ENCODE data around the gene UGT1A10.

UGT1A10 gene

DNA sequence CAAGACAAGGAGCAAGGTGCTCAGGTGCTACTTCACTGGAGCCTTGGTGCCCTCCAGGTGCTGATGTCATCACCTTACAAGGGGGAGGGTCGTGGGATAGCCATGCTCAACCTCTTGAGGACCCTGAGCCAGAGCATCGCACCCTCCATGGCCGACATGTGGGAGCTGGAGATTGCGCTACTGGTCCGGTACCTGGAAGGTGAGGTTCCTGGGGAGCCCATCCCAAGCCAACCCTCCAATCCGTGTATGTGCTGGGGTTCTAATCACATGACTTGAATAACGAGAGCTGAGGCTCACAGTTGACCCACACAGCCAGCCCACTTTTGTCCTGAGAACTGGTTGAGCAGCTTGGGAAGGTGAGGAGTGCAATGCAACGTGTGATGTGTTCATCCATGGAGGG lies 167.7 kb downstream of the UGT1A10 start:
- DNase-seq (ENCODE audit: low read depth in 3 of 3) = no peak

DNA sequence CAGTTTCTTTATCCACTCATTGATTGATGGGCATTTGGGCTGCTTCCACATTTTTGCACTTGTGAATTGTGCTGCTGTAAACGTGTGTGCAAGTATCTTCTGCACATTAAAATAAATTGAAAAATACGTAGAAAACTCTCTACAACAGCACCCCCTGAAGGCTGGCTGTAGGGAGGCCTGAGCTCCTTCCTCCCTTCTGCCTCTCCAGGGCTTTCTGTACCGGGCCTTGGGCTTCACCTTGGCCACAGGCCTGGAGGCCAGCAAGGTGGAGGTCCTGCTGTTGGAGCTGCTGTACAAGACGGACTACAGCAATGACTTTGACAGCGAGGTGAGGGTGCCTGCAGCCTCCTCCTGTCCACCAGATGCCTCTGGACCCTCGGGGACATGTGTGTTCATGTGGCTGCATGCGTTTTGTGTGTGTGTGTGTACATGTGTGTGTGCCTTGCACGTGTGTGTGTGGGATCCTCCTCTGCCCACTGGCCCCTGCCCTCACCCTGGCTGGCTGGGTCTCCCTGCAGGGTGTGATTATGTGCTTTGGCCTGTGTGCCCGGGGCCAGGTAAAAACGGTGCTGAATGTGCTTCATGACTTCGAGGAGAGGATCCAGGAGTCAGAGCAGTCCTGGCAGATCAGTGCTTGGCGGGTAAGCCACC lies 171.1 kb downstream of the UGT1A10 start:
- no peak for DNase-seq (ENCODE audit: low read depth in 3 of 3)

DNA sequence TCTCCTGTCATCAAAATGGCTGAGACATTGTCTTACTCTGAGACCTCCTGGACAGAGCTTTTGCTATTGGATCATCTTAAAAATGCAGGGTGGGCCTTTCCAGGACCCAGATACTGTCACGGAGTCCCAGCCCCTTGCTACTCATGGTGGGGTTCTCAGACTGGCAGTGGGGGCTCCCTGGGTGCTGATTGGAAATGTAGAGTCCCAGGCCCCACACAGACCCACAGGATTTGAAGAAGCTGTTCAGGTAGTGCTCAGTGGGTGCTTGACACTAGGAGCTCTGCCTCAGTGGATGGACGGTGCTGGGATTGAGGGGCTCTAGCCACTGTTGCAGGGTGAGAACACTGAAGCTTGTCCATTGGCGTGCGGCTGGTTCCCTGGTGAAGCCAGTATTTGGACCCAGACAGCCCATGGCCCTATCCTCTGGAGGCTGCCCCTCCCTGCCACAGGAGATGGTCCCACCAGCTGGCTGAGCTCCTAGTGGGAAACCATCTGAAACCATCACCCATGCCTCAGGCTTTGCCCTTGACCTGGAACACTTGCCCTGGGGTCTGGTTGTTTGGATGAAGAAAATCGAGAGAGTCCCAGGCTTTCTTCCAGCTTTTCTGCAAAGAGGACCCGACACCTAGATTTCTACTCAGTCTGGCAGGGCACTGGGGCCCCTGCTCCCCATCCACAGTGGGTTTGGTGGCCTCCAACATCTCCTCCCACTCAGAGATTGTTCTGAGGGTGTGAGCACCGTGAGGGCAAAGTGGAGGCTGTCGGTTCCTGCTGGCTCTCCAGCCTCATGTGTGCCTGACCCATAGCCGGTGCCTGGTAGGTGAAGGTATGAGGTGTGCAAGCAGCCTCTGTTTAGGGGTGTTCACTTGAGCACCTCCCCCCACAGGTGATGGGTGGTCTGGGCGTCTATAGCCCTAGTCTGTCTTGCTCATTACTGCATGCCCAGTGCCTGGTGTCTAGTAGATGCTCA lies 172.0 kb downstream of the UGT1A10 start:
- DNase-seq (ENCODE audit: low read depth in 3 of 3) = no peak

DNA sequence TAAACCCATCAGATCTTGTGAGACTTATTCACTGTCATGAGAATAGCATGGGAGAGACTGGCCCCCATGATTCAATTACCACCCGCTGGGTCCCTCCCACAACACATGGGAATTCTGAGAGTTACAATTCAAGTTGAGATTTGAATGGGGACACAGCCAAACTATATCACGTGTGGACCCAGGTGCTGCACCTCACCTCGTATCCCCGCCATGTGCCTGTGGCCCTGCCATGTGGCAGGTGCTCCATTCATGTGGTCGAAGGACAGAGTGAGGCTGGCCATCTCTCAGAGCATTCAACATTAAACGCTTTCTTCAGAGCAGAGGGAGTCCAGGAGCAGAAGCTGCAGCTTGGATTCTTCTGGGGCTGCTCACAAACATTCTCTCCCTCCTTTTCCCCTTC lies 174.1 kb downstream of the UGT1A10 start:
- DNase-seq (ENCODE audit: low read depth in 3 of 3) = no peak

DNA sequence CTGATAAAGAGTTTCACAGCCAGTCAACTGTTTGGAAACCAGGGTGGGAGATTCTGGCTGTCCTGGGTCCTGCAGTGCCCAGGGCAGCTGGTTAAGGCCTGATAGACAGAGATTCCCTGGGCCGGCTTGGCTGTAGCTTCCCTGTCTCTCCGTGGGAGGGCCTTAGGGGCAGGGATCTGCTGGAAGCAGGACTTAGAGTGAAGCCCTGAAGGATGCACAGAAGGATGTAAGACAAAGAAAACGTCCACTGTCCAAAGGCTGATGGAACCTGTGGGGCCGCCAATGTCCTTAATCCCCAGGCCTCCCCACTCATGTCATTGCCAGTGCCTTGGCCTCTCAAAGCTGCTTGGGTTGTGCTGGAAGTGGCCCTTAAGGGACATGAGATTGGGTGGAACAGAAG lies 174.8 kb downstream of the UGT1A10 start:
- no peak for DNase-seq (ENCODE audit: low read depth in 3 of 3)

DNA sequence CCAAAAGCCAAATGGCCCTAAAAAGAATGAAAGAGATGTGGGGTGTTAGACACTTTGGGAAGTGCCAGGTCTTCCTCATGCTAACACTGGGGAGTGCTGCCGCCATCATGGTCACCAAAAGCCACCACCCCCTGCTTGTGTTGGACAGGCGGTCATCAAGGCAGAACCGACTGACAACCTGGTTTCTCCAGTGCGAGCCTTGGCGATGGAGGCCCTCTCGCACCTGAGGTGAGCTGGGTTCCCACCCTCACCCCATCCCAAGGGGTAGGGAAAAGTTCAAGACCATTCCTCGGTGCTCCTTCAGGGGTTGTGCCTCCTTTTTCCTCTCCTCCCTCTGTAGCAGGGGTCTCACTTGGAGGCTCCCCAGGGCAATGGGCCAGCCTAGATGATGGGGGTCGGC lies 175.5 kb downstream of the UGT1A10 start:
- DNase-seq (ENCODE audit: low read depth in 3 of 3) = no peak

DNA sequence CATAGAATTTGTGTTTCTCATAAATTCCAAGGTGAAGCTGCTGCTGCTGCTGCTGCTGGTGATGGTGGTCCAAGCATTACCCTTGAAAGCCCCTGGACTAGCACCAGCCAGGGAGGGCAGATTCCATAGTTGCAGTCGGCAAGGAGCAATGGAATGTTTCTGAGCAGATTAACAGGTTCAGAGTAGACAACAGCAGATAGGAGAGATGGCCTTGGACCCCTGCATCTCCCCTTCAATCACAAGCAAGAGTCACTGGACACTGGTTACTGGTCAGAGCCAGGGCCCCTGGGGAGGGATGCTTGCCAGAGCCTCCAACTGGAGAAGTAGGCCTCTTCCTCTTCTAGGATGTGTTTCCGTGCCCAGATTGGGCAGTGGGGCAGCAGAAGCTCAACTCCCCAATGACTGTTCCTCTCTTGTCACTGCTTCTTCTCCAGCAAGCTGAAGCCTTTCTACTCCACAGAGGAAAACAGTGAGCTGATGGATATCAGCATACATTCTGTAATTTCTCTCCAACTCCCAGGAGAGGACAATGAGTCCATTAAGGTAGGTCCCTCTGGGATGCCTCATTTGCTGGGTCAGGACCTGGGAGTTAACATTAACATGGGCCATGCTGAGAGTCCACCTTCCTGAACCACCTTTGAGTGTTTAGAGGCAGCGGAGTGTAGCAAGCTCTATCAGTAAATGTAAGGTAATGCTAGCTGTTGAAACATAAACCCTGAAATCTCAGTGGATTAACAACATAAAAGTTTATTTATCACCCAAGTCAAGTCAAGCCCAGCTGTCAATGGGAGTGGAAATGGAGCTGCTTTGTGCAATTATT lies 177.2 kb downstream of the UGT1A10 start:
- DNase-seq (ENCODE audit: low read depth in 3 of 3) = no peak

DNA sequence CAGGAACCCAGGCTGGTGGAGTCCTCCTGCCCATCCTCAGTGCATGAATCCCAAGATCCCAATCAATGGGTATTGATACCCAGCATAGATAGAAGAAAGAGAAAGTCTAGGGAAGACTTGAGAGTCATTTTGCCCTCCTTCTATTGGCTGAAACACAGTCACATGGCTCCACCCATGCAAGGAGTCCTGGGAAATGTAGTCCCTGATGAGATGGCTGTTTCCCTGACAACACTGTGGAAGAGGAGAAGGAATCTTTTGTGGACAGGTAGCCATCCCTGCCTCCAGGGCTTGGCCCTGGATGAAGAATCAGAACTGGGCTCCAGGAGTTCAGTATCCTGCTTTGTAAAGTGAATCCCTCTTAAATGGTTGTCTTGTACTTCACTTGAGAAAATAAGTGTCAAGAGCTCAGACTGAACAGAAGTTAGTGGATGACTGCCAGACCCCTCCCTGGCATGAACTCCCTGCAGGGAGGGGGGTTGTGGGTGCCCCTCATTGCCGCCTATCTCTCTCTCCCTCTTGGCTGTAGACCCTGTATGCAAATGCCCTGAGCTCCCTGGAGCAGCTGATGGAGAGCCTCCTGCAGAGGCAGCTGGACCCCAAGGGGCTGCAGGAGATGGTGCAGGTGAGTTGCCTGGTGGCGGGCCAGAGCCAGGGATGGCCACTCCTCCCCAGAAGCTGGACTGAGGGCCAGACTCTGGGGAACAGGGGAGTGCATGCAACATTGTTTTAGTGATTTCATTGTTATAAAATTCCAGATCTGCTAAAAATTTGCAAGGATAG lies 178.0 kb downstream of the UGT1A10 start:
- DNase-seq (ENCODE audit: low read depth in 3 of 3) = no peak

DNA sequence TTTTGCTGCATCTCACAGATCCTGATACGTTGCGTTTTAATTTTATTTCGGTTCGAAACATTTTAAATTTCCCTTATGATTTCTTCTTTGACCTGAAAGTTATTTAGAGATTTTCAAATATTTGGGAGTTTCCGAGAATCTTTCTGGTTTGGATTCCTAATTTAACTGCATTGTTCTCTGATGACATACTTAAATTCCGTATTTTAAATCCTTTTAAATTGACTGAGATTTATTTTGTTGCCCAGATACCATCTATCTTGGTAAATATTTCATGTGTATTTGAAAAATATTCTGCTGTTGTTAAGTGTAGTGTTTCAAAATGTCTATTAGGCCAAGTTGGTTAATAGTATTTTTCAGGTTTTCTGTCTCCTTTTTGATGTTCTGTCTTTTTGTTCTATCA lies 179.6 kb downstream of the UGT1A10 start:
- no peak for DNase-seq (ENCODE audit: low read depth in 3 of 3)

DNA sequence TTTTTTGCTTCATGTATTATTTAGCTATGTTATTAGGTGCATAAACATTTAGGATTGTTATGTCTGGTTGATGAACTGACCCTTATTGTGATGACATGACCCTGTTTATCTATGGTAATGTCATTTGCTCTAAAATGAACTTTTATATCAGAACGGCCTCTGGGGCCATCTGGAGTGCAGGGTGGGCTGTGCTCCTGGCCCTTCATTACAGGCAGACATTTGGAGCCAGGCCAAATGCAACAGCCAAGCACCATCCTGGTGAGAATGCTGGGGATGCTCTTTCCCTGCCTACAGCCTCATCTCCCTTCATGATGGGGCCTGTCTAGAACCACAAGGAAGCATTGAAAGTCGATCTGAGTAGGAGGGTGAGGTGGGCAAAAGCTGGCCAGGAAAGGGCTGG lies 180.1 kb downstream of the UGT1A10 start:
- no peak for DNase-seq (ENCODE audit: low read depth in 3 of 3)

DNA sequence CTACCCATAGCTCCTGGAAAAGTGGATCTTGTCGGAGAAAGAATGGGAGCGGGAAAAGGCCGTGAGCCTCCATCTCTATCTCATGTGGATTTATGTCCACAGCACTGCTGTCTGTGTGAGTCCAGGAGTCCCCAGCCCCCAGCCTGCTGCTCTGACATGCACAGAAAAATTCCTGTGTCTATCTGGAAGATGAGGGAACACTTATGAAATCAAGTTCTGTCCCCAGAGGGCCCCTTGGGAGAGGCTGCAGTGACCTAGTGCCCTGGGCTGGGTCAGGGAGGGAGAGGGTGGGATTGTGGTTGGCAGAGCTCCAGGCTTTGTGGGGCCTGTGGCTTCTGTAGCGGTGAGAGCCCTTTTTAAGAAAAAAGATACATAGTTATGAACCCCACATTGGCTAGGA lies 180.5 kb downstream of the UGT1A10 start:
- no peak for DNase-seq (ENCODE audit: low read depth in 3 of 3)

DNA sequence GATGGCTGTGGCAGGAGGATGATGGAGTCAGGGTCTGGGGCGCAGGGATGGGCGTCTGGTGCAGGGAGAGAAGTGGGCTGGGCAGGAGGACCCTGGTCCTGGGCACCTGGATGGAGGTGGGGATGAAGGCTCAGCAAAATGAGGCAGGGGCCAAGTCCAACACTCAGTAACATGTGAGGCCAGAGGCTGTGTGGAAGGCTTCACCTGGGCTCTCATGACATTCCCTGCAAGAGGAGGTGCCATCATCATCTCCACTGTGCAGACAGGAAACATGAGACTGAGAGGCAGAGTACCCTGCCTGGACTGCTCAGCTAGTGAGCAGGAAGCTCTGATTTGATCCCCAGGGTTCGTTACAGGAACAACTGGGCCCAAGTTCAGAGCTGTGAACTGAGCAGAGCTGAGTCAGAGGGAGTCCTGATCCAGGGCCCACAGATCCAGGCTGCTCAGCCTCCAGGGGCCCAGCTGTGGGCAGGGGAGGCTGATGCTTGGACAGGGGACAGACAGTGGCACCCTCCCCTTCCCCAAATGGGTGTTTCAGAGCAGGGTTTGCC lies 181.2 kb downstream of the UGT1A10 start:
- no peak for DNase-seq (ENCODE audit: low read depth in 3 of 3)

DNA sequence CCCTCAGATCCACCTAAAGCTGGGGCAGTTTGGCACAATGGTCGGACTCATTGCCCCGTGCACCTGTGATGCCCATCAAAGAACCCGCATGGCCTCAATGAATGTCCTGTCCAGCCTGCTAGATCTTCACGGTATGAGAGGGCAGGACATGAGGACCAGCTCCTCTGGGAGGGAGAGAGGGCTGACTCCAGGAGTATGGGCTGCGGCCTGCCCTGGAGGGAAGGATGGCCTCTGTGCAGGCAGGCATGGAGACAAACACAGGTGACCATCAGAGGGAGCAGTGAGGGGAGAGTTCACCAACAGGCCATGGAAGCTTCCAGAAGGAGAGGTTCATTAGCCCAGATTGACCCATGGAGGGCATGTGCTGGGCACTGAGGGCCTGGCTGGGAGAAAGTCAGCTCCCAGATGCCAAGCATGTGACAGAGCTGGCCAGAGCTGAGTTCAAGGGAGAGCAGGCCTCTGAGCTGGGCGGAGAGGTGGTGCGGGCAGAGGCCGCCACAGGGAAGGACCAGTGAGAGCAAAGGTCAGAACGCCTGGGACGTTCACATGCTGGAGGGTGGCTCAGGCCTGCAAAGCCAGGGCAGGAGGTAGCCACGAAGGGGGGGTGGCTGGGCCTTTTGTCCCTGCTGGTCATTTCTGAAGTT lies 181.9 kb downstream of the UGT1A10 start:
- no peak for DNase-seq (ENCODE audit: low read depth in 3 of 3)

DNA sequence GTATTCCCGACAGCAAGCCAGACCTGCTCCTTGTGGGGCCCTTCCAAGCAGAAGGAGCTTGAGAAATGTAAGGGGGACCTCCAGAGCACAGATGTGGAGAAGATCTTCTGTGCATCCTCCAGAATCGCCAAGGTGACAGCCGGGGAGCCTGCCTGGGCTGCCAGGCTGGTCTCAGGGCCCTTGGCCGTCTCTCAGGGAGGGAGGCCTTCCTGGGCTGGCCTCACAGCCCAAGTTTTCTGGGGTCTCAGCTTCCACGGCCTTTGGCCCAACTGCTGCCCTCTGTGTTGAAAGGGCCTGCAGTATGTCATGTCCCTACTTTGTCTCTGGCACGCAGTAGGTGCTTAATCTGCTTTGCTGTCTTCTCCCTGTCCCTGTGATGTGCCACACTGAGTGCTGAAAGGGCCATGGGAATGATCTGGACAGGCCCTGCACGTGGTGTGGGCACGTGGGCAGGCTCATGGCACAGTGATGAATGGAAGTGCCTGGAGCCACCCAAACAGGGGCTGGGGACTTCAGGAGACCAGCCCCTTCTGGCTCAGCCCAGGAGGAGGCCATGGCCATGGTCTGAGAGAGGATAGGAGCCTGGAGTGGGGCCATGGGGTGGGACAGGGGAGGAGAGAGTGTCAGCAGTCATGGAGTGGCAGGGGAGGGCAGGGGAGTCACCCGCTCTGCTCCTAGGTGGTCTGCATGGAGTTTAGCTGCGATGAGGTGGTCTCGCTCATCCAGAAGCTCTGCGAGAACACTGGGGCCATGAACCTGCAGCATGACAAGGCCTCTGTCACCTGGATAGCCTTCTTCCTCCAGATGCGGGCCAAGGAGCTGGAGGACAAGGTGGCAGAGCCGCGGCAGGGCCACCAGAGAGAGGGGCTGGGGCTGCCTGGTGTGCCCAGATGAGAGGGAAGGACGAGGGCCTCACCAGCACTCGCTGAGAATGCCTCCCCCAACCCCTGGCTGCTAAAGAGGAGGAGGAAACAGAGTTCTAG lies 182.7 kb downstream of the UGT1A10 start:
- DNase-seq (ENCODE audit: low read depth in 3 of 3) = no peak

DNA sequence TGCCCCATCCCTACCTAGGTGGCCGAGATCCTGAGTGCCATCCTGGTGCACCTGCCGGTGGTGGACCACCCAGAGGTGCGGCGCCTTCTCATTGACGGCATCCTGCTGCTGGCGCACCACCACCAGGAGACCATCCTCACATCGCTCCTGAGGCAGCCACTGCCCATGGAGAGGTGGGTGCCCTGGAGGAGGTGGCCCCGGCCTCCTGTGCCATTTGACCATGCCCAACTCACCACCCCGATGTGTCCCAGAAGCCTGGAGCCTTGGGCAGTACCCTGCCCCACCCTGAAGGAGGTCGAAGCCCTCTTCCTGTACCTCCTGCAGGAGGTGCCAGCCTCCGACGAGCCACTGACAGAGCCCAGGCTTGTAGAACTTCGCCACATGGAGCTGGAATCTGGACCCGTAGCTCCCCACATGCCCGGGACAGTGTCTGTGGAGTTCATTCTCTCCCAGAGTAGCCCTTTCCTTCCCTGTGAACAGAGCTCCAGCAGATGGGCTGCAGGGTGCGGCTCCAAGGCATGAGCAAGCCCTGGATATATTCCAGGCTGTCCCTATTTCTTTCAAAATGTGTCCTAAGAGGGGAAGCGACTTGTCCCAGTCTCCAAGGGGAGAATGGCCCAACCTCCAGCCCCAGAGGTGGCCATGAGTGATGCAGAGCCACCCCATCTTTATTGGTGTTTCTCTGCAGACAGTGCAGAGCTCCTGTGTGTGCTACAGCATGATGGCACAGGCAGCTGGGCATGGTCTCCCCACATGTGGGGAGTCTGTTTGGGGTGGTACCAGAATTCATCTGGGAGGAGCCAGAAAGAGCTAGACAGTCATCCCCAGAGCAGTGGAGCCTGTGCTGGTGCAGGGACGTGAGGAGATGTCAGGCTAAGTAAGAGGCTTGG lies 183.9 kb downstream of the UGT1A10 start:
- no peak for DNase-seq (ENCODE audit: low read depth in 3 of 3)

DNA sequence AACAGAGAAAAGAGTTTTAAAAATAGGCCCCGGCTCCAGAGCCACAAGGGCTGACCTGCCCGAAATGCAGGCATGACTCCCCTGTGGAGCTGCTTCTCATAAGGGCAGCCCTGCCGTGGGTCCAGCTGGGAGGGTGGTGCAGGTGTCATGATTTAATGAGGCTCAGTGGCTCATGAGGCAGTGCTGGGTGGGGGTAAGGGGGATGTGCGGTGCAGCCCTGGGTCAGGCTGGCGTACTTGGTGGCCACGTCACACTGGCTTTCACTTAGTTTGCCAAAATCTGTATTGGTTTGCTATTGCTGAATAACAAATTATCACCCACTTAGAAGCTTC lies 184.5 kb downstream of the UGT1A10 start:
- DNase-seq (ENCODE audit: low read depth in 3 of 3) = no peak

DNA sequence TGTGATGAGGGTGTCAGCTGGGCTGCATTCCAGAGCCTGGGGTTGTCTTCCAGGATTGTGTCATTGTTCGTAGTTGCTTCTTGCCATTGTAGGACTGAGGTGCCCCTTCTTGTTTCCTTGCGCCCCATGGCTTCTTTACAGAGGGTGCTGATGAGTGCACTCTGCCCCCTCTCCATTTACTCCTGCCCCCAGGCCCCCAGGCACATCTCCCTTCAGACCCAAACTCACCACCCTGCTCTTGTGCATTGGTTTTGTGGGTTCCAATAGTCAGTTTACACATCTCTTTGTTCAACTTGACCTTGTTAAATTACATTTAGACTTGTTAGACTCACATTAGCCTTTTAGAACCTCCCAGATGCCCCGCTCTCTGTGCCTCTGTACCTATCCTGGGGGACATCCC lies 184.9 kb downstream of the UGT1A10 start:
- DNase-seq (ENCODE audit: low read depth in 3 of 3) = no peak

DNA sequence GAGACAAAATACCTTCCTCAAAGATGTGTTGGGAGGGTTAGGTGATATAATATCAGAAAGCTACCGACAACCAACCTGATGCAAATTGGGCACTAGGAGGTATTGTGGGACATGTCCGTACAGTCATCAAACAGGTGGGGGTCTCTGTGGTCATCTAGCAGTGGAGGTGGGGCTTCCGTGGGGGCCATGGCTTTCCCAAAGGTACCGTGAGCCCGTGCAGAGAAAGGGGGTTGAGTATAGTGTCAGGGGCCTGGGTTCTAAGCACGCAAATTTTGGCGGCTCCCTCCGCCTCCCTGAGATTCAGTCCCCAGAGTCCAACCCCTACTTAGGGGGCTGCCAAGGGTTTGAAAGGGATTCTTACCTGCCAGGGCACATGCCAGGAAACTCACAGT lies 185.5 kb downstream of the UGT1A10 start:
- no peak for DNase-seq (ENCODE audit: low read depth in 3 of 3)
